ENCODE data around the gene NRP1.
"Not testable (repeated sequence)": the region's sequence is repeated elsewhere in the genome, so short reads cannot be mapped to it uniquely, and the experiment has no call there.

The NRP1 gene

DNA sequence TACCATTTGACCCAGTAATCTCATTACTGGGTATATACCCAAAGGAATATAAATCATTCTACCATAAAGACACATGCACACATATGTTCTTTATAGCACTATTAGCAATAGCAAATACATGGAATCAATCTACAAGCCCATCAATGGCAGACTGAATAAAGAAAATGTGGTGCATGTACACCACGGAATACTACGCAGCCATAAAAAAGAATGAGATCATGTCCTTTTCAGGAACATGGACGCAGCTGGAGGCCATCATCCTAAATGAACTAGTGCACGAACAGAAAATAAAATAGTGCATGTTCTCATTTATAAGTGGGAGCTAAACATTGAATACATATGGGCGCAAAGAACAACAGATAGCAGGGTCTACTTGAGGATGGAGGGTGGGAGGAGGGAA is 26.6 kb downstream of the NRP1 start:
- Histone ChIP-seq H3K27me3 (no peaks in the 10 kb centered on the region), H3K4me2 (no peak overlapping the region), H3K4me3 (no peak overlapping the region), H4K20me1 (no peaks in the 10 kb centered on the region), H3K27ac (no peak overlapping the region), H3K36me3 (no peaks in the 10 kb centered on the region), H3K4me1 (no peaks in the 10 kb centered on the region), H3K9me3 (peaks cover 5% of the 10 kb centered on the region; the same call in 1 of the 2 replicates), H3K9ac (no peak overlapping the region)
- TF ChIP-seq Cebpa-rat (IDR thresholded peaks at IDR 0.05), result no peak

DNA sequence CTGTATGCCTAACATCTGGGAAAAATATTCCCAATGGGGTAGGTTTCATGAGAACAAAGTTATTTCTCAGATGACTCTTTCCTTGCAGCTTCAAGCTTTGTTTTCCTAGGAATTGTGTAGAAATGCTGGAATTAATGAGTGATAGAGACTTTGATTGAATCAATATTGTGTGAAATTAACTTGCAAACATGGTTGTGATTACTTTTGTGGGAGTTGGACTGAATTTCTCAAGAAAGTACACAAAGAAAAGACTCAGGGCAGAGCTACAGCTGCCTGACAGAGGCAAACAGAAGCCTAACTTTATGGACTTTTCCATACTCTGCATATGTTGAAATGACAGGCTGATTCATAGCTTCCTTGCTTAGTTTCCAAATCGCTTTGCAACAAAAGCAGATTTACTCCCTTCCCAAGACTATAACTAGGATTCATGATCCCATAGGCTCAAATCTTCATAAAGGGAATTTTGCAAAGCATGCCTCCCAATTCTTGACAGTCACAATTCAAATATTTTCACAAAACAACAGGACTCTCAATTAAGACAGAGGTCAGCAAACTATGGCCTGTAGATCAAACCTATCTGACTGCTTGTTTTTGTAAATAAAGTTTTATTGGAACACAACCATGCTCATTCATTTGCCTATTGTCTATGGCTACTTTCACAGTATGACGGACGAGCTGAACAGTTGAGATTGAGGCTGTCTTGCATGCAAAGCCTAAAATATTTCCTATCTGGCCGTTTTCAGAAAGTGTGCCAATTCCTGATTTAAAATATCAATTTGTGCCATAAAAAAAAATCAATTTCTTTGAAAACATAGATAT is 27.6 kb downstream of the NRP1 start:
- Histone ChIP-seq H3K36me3 (no peaks in the 10 kb centered on the region), H3K9me3 (0 out of 2 replicates have a peak, but pooled peaks cover 3% of the 10 kb centered on the region), H4K20me1 (no peaks in the 10 kb centered on the region), H3K4me3 (no peak overlapping the region), H3K4me1 (no peaks in the 10 kb centered on the region), H3K27ac (no peak overlapping the region), H3K4me2 (no peak overlapping the region), H3K27me3 (no peaks in the 10 kb centered on the region), H3K9ac (no peak overlapping the region)
- TF ChIP-seq Cebpa-rat (IDR thresholded peaks at IDR 0.05), result no peak

DNA sequence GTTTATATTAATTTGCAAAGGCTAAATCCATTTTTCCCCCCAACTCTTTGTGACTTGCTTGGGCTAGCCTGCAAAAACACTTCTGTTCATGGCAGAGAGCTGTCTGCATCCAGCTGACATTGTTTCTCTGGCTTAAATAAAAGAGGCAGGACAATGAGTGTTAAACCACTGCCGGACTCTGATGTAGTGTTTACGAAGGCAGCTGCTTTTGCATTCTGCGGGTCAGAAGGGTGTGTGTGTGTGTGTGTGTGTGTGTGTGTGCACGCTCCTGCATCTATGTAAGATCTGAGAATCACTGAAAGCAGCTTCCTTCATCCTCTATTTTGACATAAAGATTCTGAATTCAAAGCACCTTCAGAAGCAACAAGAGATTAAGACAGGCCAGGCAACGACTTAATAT is 28.3 kb downstream of the NRP1 start:
- Histone ChIP-seq H3K9ac (no peak overlapping the region), H3K27me3 (no peaks in the 10 kb centered on the region), H3K27ac (no peak overlapping the region), H3K36me3 (no peaks in the 10 kb centered on the region), H3K4me3 (no peak overlapping the region), H3K4me1 (no peaks in the 10 kb centered on the region), H3K9me3 (0 out of 2 replicates have a peak, but pooled peaks cover 3% of the 10 kb centered on the region), H3K4me2 (no peak overlapping the region), H4K20me1 (no peaks in the 10 kb centered on the region)
- TF ChIP-seq Cebpa-rat (IDR thresholded peaks at IDR 0.05), result no peak

DNA sequence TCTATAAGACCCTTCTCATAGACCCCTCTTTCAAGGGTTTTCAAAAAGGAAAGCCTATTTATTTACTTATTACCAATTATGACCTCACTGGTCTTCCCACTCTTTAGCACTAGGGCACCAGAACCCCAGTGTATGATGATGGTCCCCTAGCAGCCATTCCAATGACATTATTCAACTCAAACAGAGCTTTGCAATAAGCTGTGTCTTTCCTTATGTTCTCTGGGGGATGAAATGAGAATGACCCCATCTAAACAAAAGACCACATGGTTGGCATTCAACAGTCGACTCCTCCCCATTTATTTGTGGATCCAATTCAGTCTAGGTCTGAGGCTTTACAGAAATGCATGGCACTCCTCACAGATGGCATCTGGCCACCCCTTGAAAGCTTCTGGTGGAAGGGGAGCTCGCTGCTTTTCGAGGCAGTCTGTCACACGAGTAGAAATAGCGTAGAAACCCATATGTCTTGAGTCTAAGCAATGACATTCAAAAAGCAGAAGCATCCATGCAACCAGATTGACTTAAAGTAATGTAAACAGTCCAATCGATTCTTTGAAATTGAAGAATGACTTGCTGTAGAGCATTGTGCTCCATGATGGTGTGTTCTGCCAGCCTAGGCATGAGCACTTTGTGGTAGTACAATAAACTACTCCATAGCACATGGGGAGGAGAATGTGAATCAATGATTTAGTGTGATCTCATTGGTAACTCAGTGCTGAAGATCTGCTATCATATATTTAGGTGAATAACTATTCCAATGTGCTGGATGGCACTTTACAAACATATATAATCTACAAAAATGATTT is 29.8 kb downstream of the NRP1 start:
- Histone ChIP-seq H4K20me1 (no peaks in the 10 kb centered on the region), H3K9ac (no peak overlapping the region), H3K27me3 (no peaks in the 10 kb centered on the region), H3K9me3 (0 out of 2 replicates have a peak, but pooled peaks cover 3% of the 10 kb centered on the region), H3K4me3 (no peak overlapping the region), H3K27ac (no peak overlapping the region), H3K4me2 (no peak overlapping the region), H3K36me3 (no peaks in the 10 kb centered on the region), H3K4me1 (no peaks in the 10 kb centered on the region)
- TF ChIP-seq Cebpa-rat (IDR thresholded peaks at IDR 0.05), result no peak

DNA sequence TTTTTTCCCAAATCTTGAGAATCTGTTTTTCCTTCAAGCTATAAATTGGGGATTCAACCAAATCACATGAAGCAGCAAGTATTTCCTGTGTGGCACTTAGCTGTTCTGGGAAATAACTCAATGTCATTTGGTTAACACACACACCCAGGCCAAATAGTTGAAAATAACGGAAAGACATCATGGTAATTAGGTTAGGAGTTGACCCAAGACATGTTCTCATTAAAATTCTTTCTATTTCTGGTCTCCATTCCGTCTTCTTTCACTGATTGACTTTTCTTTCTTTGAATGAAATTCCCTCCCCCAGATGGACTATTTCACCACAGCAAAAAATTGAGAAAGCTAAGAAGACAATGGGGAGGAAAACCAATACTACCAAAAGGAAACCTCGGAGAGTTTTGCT is 30.5 kb downstream of the NRP1 start:
- TF ChIP-seq Cebpa-rat (IDR thresholded peaks at IDR 0.05), result no peak
- no peaks in the 10 kb centered on the region for H3K27me3 ChIP-seq

DNA sequence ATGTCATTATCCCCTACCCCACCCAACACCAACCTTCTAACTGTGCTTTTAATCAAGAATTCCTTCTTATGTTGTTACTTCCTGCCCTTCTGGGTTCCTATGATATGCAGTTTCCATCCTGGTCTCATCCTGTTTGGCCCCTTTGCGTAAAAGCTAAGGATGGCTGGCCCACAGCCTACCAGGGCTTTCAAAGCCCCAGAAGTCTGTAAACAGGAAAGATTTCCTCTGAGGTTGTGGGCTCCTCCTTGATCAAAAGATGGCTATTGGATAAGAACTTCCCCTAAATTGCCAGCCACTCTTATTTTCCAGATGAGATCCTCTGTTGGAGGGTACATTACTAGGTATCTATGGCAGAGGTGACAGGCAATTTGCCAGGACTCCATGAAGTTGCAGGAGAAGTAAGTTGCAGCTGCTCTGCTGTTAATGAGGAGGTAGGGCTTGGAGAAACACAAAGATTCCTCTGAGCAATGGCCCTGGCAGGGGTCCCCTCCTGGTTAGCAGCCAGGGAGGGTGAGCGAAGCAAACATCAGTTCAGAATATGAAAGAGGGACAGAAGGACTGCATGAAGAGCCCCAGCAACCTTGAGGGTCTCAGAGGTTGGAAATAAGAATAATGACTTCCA is 32.1 kb downstream of the NRP1 start:
- no peak overlapping the region for H3K4me2 ChIP-seq
- no peak overlapping the region for H3K27ac ChIP-seq
- H3K36me3 ChIP-seq, result no peaks in the 10 kb centered on the region
- no peaks in the 10 kb centered on the region for H3K4me1 ChIP-seq
- TF ChIP-seq Cebpa-rat (IDR thresholded peaks at IDR 0.05), result no peak
- no peaks in the 10 kb centered on the region for H4K20me1 ChIP-seq
- no peaks in the 10 kb centered on the region for H3K9me3 ChIP-seq
- H3K4me3 ChIP-seq, result no peak overlapping the region
- no peak overlapping the region for H3K9ac ChIP-seq
- no peaks in the 10 kb centered on the region for H3K27me3 ChIP-seq

More for the DNA sequence above, 30.5 kb downstream of the NRP1 start:
- H3K4me1 ChIP-seq, result no peaks in the 10 kb centered on the region
- no peak overlapping the region for H3K4me2 ChIP-seq
- 0 out of 2 replicates have a peak, but pooled peaks cover 3% of the 10 kb centered on the region for H3K9me3 ChIP-seq
- no peaks in the 10 kb centered on the region for H3K36me3 ChIP-seq
- no peak overlapping the region for H3K27ac ChIP-seq
- no peaks in the 10 kb centered on the region for H4K20me1 ChIP-seq
- no peak overlapping the region for H3K9ac ChIP-seq
- no peak overlapping the region for H3K4me3 ChIP-seq

DNA sequence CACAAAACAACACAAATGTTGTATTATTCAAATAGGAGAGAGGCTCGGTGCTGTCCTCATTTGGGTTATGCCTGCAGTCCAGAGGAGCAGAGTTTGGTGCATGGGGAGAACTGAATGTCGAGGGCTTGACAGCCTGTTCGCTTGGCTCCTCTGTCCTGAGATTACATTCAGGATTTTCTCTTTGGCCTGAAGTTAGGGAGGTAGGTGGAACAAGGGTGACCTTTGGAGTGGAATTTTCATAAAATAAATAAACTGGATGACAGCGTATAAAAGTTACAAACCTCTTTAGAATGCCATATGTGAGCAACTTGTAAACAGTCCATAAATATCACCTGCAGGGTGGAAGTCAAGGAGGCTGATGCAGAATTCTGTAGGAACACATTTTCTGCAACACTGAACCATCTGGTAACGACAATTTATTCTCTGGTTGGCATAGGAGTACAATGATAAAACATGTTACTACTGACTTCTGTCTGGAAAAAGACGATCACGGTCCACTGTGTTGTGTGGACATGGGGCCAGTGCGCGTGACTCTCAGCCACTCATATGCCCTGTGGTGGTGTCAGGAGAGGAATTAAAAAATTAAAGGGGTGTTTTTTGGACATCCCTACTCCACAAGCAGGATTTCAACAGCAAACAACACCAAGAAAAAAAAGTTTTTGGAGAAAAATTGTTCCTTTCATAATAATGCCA is 33.2 kb downstream of the NRP1 start:
- no peak for TF ChIP-seq Cebpa-rat (IDR thresholded peaks at IDR 0.05)
- Histone ChIP-seq H4K20me1 (no peaks in the 10 kb centered on the region), H3K27ac (no peak overlapping the region), H3K27me3 (no peaks in the 10 kb centered on the region), H3K36me3 (no peaks in the 10 kb centered on the region), H3K4me3 (no peak overlapping the region), H3K9ac (no peak overlapping the region), H3K4me1 (no peaks in the 10 kb centered on the region), H3K9me3 (no peaks in the 10 kb centered on the region), H3K4me2 (no peak overlapping the region)

DNA sequence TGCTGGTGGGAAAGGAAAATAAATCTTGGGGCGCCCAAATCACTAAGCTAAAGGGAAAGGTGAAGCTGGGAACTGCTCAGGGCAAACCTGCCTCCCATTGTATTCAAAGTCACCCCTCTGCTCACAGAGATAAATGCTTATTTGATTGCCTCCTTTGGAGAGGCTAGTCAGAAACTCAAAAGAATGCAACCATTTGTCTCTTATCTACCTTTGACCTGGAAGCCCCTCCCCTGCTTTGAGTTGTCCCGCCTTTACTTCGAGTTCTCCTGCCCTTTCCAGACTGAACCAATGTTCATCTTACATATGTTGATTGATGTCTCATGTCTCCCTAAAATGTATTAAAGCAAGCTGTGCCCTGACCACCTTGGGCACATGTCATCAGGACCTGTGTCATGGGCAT is 33.9 kb downstream of the NRP1 start:
- H3K4me3 ChIP-seq, H4K20me1 ChIP-seq, H3K4me1 ChIP-seq, H3K36me3 ChIP-seq, H3K9me3 ChIP-seq, H3K4me2 ChIP-seq, H3K27me3 ChIP-seq, H3K27ac ChIP-seq, H3K9ac ChIP-seq: not testable (repeated sequence)

DNA sequence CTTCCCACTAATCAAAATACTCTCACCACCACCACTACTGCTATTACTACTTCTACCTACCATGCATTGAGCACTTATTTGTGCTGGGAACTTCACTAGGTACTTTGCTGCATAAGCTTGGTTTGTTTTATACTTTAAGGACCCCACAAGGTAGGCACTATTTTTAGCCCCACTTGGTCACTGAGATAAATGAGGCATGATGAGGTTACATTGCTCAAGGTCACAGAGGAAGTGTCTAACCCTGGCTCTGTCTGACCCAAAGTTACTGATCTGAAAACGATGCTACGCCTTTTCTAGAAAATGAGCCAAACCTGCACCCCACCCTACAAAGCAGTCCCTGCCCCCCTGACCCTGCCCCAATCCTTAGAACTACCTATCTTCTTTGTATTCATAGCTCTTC is 35.6 kb downstream of the NRP1 start:
- H3K27me3 ChIP-seq, result no peaks in the 10 kb centered on the region
- no peak overlapping the region for H3K27ac ChIP-seq
- no peak for TF ChIP-seq Cebpa-rat (IDR thresholded peaks at IDR 0.05)
- no peak overlapping the region for H3K9ac ChIP-seq
- H3K4me1 ChIP-seq, result no peaks in the 10 kb centered on the region
- H3K36me3 ChIP-seq, result no peaks in the 10 kb centered on the region
- H3K9me3 ChIP-seq, result no peaks in the 10 kb centered on the region
- H3K4me3 ChIP-seq, result no peak overlapping the region
- H4K20me1 ChIP-seq, result no peaks in the 10 kb centered on the region
- H3K4me2 ChIP-seq, result no peak overlapping the region
